Germinal center (tissue), 1 donor: ENCODE measurements around the gene PLXDC2.
"Not testable (repeated sequence)": the region's sequence is repeated elsewhere in the genome, so short reads cannot be mapped to it uniquely, and the experiment has no call there.

Experiments used
- DNase-seq: peaks from one replicate; pipeline ENCODE4 v3.0.0; 2012; ENCODE audit warnings: mixed read lengths, low spot score

Gene PLXDC2

GRCh38 chr10:19979628-19980027 is 163.4 kb downstream of the PLXDC2 start:
- DNase-seq, result no peak

DNA sequence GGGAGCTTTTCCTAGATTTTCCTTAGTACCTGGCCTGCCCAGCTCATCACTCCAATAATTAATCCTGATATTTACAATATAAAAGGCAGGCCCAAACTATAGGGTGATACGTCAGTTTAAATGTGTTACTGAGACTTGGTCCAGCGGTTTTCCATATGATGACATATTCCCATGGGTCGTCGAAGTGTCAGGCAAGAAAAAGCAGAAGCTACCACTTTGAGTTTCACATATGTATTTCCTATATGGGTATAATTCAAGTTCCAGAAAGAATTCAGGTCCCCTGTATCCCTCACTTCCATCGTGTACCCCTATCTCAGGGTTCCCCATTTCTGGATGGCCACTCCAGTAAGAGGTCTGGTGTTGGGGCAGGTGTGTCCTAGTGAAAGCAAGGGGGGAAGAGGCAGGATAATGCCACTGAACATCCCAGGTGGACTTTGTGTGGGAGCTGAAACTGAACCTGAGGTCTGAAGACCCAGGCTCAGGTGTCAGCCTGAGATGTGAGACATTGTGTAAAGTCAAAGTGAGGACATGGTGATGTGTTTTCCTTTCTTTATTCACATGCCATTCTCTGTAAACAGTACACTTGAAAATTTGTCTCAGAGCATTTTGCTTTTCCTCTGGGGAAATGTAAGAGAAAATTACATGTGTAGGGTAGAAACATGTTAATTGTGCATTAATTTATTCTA is 167.8 kb downstream of the PLXDC2 start:
- DNase-seq, result no peak

GRCh38 chr10:19985745-19986144 is 169.5 kb downstream of the PLXDC2 start:
- no peak for DNase-seq

DNA sequence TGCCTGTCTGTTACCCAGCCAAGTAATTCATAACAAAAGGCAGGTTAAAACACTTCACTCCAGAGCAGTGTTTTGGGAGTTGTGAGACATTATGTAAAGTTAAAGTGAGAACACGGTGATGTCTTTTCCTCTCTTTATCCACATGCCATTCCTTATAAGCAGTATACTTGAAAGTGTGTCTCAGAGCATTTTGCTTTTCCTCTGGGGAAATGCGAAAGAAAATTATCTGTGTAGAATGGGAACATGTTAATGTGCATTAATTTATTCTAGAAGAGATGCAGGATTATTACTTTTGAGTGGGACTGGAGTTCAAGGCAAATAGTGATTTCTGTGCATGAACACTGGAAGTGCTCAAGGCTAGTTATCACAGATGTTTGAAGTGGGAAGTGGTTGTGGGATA is 170.4 kb downstream of the PLXDC2 start:
- no peak for DNase-seq

DNA sequence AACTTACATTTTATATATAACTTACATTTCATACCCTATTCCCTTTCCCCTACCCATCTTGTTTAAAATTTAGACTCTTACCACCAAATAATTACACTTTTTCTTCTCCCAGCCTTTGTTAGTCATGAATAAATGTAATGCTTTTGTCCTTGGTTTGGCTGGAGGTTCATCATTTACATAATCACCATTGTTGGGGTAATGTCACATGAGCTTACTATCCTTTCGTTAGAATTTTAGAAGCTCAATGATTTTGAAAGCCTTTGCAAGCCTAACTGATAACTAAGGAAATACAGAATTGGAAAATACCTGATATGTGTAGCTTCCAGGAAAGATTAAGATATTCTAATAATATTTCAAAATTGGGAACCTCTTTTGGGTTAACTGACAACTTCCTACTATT is 171.7 kb downstream of the PLXDC2 start:
- DNase-seq, result no peak

DNA sequence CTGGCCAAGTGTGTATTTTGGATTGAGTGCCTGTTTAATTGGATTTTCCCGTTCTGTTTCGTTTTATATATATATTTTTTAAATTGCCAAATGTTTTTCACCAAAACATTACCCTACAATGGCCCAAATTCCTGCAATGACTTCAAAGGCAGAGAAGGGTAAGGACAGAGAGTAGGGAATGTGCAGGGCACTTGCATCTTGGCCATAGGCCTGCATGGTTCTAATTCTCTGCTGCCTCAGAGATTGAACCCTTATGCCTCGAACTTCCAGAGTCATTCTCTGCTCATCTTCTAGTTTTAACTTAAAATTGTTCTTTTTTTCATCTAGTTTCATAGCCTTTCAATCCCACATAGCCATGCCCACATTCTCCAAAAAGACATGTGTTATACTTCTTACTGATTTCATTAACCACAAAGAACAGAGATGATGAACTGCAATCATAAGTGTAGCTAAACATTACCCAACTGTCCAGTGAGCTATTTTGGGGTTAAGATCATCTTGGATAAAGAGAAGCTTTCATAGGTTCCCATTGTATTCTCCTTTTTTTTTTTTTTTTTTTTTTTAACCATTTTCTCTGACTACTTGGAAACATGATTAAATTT is 177.6 kb downstream of the PLXDC2 start:
- no peak for DNase-seq

- DNase-seq, result no peak
Measured at GRCh38 chr10:19998482-19998881, 182.2 kb downstream of the PLXDC2 start.

DNA sequence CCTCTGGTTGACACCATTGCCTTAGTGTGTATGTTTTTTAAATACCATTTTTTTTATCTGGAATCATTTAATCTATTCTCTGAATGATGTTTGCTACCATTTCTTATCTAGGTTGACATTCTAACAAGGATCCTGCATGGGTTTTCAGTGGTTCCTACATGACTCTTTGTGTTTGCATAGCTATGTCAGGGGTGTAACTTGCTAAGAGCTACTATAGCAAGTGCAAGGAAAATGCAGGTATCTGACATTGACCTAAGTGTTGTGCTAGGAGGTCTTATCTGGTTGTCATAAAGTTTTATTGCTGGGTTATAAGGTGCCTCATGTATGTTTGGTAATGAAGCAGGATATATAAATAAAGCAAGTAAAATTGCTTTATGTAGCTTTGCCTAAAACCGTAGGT is 183.2 kb downstream of the PLXDC2 start:
- no peak for DNase-seq

DNA sequence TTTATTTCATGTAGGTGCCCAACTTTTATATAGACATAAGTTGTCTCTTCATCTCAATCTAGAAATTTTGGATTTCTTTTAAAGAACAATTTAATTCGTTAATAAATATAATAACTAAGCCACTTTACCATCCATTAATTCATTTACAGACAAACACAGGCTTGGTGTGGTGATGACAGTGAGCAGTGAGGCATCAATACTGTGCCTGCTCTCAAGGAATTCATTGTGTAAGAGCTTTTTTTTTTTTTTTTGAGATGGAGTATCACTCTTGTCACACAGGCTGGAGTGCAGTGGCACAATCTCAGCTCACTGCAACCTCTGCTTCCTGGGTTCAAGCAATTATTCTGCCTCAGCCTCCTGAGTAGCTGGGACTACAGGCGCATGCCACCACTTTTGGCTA is 185.8 kb downstream of the PLXDC2 start:
- DNase-seq, result not testable (repeated sequence)

DNA sequence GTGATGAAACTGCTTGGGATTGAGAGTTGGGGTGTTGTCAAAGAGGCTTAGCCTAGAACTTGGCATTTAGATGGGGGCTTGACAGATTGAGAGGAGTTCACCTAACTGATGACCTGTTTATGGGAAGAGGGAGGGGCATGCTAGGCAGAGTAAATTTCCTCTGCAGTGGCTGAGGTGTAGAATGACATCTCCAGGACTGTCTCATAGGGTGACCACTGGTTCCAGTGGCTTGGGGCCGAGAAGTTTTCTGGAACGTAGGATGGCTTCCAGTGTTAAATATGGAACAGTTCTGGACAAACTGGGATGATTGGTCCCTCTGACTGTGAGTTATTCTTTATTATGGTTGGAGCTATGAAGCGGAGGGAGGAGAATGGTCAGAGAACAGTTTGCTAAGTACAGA is 186.4 kb downstream of the PLXDC2 start:
- no peak for DNase-seq

DNA sequence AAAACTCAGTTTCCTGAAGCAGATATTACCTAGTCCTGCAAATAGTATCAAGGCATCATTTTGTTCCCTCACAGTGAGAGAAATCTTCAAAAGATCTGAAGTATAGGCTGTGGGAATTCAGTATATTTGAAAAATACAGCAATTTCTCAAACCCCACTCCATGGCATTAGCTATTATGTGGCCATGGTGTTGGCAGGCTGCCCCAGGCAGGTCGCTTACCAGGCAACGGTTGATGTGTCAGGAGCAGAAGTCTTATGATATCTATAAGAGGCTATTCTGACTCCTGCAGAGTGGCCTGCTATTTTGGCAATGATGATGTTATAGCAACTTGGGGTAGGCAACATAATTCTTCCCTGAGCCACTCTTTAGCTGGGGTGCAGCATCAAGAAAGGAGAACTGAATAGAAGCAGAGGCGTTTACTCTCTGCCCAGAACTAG is 187.9 kb downstream of the PLXDC2 start:
- DNase-seq, result no peak

DNA sequence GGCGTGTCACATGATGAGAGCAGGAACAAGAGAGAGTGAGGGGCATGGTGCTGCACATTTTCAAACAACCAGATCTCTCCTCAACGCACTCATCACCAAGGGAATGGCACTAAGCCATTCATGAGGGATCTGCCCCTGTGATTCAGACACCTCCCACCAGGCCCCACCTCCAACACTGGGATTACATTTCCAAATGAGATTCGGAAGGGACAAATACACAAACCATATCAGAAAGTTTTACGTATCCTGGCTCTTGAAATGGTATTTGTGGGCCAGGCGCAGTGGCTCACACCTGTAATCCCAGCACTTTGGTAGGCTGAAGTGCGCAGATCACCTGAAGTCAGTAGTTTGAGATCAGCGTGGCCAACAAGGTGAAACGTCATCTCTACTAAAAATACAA is 189.4 kb downstream of the PLXDC2 start:
- DNase-seq, result no peak

DNA sequence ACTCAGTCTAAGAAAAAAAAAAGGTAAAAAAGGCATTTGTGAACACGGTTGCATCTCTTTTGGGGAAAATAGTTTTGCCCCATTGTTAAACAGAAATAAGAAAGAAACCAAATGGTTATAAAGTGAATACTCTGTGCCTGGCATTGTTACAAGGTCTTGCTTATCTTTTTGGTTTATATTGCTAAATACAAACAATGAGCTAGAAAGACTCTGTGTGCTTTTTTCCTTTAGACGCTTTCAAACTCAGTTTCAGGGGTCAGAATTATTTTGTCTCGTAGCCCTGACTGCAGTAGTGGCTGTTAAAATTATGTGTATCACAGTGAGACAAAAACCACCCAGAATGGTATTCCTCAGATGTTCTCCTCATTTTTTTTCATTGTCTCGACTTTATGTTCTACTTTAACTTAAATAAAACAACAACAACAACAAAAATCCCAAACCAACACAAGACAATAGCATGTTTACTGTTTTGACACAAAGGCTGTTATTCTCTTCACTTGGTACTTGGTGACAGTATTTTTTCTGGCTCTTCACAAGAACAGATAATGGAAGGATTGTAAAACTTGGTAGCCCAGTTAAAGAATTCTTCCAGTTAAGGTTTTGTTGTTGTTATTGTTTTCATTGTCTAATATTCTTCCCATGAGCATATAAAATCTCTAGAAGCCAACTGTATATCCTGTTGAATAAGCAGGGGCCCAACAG is 190.1 kb downstream of the PLXDC2 start:
- DNase-seq, result no peak

GRCh38 chr10:20007426-20007825 is 191.2 kb downstream of the PLXDC2 start:
- DNase-seq, result no peak

- DNase-seq, result no peak
Measured at GRCh38 chr10:20013991-20014750, 197.9 kb downstream of the PLXDC2 start.

GRCh38 chr10:20017961-20018360 is 201.7 kb downstream of the PLXDC2 start:
- no peak for DNase-seq

DNA sequence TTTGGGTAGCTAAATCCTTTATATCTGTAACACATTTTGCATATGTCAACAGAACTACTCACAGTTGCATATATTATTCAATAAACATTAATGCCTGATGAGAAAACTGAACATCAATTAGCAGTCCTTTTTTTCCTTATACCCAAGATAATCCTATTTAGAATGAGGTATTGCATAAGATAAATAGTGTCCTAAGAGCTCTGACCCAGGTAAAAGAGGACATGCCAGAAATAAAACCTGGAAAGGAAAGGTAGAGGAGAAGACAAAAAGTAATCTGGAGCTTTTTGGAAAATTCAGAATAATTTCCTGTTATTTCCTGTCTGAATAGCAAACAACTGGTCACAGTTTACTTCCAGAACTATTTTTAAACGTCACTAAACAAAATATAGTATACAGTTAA is 204.4 kb downstream of the PLXDC2 start:
- no peak for DNase-seq

- no peak for DNase-seq
Measured at GRCh38 chr10:20029523-20029922, 213.3 kb downstream of the PLXDC2 start.

DNA sequence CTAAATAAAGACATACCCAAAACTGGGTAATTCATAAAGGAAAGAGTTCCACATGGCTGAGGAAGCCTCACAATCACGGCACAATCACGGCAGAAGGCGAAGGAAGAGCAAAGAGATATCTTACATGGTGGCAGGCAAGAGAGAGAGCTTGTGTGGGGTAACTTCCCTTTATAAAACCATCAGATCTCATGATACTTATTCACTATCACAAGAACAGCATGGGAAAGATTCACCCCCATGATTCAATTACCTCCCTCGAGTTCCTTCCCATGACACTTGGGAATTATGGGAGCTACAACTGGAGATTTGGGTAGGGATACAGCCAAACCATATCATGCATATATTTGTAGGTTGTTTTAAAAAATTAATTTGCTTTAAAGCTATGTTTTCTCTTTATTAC is 217.2 kb downstream of the PLXDC2 start:
- no peak for DNase-seq

- no peak for DNase-seq
Measured at GRCh38 chr10:20034732-20035131, 218.5 kb downstream of the PLXDC2 start.

GRCh38 chr10:20040012-20040411 is 223.8 kb downstream of the PLXDC2 start:
- no peak for DNase-seq

DNA sequence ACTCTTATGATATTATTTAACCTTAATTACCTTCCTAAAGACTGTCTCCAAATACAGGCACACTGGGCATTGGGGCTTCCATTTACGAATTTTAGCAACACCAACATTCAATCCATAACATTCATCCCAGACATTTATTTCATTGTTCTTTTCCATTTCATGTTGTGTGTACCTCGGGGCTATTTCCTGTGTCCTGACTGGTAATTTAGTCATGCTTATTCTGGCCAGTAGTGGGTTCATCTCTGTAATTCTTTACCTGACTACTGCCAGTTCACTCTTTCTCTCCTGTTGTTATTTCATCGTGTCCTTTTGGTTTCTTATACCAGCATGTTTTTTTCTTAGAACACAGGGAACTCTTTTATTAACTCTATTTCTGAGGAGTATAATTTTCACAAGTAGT is 225.7 kb downstream of the PLXDC2 start:
- no peak for DNase-seq

- not testable (repeated sequence) for DNase-seq
Measured at GRCh38 chr10:20045100-20045499, 228.9 kb downstream of the PLXDC2 start.
